ENCODE measurements around the gene SRGAP3. TPM values are rescaled to one million over a fixed set of nuclear protein-coding genes. Genes with fewer than 3 reads are reported as not detected.

Gene SRGAP3
- total RNA-seq, 4 donors from 2014 or later, result 14.7 to 58.9 (median 18.7) TPM

DNA sequence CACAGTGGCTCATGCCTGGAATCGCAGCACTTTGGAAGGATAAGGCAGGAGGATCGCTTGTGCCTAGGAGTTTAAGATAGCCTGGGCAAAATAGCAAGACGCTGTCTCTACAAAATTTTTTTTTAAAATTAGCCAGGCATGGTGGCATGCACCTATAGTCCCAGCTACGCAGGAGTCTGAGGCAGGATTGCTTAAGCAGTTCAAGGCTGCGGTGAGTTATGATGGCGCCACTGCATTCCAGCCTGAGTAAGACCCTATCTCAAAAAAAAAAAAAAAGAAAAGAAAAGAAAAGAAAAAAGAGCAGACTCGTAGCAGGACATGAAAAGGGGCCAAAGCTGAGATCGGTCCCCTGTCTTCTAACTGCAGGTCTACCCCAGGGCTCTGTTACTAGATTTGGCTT lies 18.9 kb downstream of the SRGAP3 start:
- TF ChIP-seq POLR2A (IDR thresholded peaks at IDR 0.05), result no peak
- TF ChIP-seq, protein P1, sequence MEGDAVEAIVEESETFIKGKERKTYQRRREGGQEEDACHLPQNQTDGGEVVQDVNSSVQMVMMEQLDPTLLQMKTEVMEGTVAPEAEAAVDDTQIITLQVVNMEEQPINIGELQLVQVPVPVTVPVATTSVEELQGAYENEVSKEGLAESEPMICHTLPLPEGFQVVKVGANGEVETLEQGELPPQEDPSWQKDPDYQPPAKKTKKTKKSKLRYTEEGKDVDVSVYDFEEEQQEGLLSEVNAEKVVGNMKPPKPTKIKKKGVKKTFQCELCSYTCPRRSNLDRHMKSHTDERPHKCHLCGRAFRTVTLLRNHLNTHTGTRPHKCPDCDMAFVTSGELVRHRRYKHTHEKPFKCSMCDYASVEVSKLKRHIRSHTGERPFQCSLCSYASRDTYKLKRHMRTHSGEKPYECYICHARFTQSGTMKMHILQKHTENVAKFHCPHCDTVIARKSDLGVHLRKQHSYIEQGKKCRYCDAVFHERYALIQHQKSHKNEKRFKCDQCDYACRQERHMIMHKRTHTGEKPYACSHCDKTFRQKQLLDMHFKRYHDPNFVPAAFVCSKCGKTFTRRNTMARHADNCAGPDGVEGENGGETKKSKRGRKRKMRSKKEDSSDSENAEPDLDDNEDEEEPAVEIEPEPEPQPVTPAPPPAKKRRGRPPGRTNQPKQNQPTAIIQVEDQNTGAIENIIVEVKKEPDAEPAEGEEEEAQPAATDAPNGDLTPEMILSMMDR (IDR thresholded peaks at IDR 0.05), result no peak
- WGBS, 2 donors, result 78 to 90% methylated on average over 8 of the region's 8 CpGs
- no peaks in the 10 kb centered on the region for H3K9me3 ChIP-seq
- H3K27me3 ChIP-seq, result no peaks in the 10 kb centered on the region
- peaks cover 0 to 4% of the 10 kb centered on the region in 2 donors for H3K4me1 ChIP-seq
- intact Hi-C loops (cut with DNase I), result no loop called here
- no peaks in the 10 kb centered on the region for H3K36me3 ChIP-seq
- no peak overlapping the region for H3K4me3 ChIP-seq (replicated peaks in 1 of 3)
- DNase-seq, result no peak
- no peak overlapping the region for H3K27ac ChIP-seq

DNA sequence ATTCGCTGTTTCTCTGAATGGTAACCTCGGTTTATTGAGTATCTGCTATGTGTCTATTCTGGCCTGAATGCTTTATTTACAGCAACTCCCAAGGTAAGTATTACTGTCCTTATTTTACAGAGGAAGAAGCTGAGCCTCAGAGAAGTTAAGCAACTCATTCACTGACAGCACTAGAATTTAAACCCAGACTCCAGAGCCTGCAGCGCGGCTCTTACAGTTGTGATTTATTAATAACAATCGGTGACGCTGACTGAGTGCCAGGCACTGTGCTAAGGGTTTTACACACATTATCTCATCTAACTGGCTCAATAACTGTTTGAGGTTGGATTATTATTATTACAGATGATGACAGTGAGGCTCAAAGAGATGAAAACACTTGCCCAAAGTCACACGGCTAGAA lies 19.6 kb downstream of the SRGAP3 start:
- DNase-seq, result no peak
- intact Hi-C loops (cut with DNase I), result no loop called here
- Histone ChIP-seq H3K36me3 (no peaks in the 10 kb centered on the region), H3K4me3 (replicated peaks in 1 of 3) (no peak overlapping the region), H3K4me1 (peaks cover 0 to 4% of the 10 kb centered on the region in 2 donors), H3K27me3 (no peaks in the 10 kb centered on the region), H3K9me3 (no peaks in the 10 kb centered on the region), H3K27ac (no peak overlapping the region)
- whole genome bisulfite sequencing, 2 donors, result 82 to 84% methylated on average over 7 of the region's 7 CpGs
- TF ChIP-seq, protein P1 (IDR thresholded peaks at IDR 0.05), result no peak
- no peak for TF ChIP-seq POLR2A (IDR thresholded peaks at IDR 0.05)

DNA sequence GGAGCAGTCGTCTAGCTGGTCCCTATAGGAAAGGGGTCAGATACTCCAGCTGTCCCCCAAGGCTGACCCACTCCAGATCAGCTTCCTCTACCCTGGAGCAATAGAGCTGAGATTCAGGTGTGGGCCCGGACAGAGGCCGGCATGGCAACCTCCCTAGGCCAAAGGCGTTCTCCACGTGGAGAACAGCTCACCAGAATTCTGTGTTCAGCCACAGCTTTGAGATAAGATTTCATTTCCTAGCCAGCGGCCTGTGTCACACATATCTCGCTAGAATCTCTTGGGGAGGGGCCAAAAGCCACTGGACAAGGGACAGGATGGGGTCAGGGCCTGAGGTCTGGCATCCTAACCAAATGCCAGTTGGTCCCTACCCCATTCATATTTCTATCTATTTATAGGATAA lies 20.1 kb downstream of the SRGAP3 start:
- H3K27me3 ChIP-seq, result no peaks in the 10 kb centered on the region
- no peak overlapping the region for H3K27ac ChIP-seq
- DNase-seq, result no peak
- WGBS, 2 donors, result 67 to 70% methylated on average over 3 to 4 of the region's 7 CpGs
- TF ChIP-seq, protein P1 (IDR thresholded peaks at IDR 0.05), result no peak
- no peak for TF ChIP-seq POLR2A (IDR thresholded peaks at IDR 0.05)
- intact Hi-C loops (cut with DNase I), result no loop called here
- peaks cover 0 to 4% of the 10 kb centered on the region in 2 donors for H3K4me1 ChIP-seq
- no peaks in the 10 kb centered on the region for H3K9me3 ChIP-seq
- H3K36me3 ChIP-seq, result no peaks in the 10 kb centered on the region
- H3K4me3 ChIP-seq (replicated peaks in 1 of 3), result no peak overlapping the region

DNA sequence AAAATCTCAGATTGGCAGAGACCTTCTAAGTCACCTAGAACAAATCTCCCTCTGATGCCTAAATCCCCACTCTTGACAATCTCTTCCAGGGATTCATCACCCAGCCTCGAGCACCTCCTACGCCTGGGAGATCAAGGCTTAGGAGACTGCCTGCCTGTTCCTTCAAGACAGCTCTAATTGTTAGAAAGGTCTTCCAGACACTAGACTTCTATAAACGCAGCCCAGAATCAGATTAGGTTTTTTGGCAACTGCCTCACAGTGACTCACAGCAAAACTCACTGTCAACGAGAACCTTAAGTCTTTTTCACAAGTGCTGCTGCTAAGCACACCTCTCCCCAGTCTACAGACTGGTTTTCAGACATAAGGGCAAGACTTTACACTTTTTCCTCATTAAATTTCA lies 23.1 kb downstream of the SRGAP3 start:
- Histone ChIP-seq H3K27me3 (no peaks in the 10 kb centered on the region), H3K27ac (no peak overlapping the region), H3K4me1 (peaks cover 0 to 4% of the 10 kb centered on the region in 2 donors), H3K4me3 (replicated peaks in 1 of 3) (no peak overlapping the region), H3K36me3 (no peaks in the 10 kb centered on the region), H3K9me3 (no peaks in the 10 kb centered on the region)
- peak; percentile 15 to 20 for DNase-seq
- intact Hi-C loops (cut with DNase I), result no loop called here
- TF ChIP-seq, protein P1 (IDR thresholded peaks at IDR 0.05), result no peak
- no peak for TF ChIP-seq POLR2A (IDR thresholded peaks at IDR 0.05)
- WGBS, 2 donors, result 13 to 34% methylated on average over 4 of the region's 4 CpGs

DNA sequence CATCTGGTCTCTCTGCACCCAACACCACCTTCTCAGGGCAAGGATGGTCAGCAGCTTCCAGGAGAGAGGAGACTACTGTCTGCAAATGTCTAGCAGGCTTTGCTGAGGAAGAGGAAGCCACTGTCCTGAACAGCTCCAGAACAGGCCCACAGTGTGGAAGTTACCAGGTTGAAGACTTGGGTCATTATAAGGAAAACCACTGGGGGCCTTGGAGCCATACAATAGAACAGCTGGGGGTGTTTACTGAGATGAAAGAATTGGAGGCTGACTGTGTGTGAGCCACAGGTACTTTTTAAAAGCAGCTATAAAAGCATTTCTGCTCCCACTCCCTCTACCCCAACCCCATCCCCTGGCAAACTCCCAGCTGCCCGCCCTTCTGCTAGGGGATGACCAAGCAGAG lies 24.2 kb downstream of the SRGAP3 start:
- Histone ChIP-seq H3K27ac (no peak overlapping the region), H3K36me3 (no peaks in the 10 kb centered on the region), H3K27me3 (no peaks in the 10 kb centered on the region), H3K4me3 (replicated peaks in 1 of 3) (no peak overlapping the region), H3K9me3 (no peaks in the 10 kb centered on the region), H3K4me1 (peaks cover 0 to 4% of the 10 kb centered on the region in 2 donors)
- TF ChIP-seq, protein P1 (IDR thresholded peaks at IDR 0.05), result no peak
- no peak for TF ChIP-seq POLR2A (IDR thresholded peaks at IDR 0.05)
- 92 to 100% methylated on average over 1 of the region's 1 CpG for WGBS, 2 donors
- intact Hi-C loops (cut with DNase I), result no loop called here
- no peak for DNase-seq
